SH-SY5Y (cell line): ENCODE measurements around the gene AZU1.

ENCODE experiments used
- GATA2 ChIP-seq: IDR thresholded peaks from 2 replicates; pipeline ENCODE4 v1.6.1; 2011; ENCODE audit warnings: mild to moderate bottlenecking, low read depth, low read length
- GATA3 ChIP-seq: IDR thresholded peaks from 2 replicates; pipeline ENCODE4 v1.6.1; 2011; ENCODE audit warnings: low read depth, mild to moderate bottlenecking, low read length, moderate library complexity

DNA sequence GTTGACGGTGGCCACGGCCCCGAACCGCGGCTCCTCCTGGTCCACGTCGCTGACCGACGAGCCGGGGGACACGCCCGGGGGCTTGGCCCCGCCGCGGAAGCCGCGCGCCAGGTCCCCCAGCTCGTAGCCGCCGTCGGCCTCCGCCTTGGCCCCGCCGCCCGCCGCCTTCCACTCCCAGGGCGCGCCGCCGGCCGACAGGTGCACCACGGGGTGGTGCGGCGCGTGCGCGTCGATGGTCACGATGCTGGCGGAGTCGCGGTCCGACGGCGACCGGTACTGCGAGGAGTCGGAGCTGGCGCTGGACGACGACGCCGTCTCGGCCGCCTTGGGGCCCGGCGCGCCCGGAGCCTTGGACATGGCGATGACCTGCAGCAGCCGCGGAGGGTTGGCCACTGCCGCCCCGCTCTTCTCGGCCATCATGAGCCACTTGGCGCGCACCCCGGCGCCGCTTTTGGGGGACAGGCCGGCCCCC is 14.9 kb upstream of the AZU1 start:
- no peak for TF ChIP-seq GATA3
- no peak for TF ChIP-seq GATA2
